ENCODE results near the gene ZNF33A.
"Not testable (repeated sequence)": the region's sequence is repeated elsewhere in the genome, so short reads cannot be mapped to it uniquely, and the experiment has no call there.

The ZNF33A gene

DNA sequence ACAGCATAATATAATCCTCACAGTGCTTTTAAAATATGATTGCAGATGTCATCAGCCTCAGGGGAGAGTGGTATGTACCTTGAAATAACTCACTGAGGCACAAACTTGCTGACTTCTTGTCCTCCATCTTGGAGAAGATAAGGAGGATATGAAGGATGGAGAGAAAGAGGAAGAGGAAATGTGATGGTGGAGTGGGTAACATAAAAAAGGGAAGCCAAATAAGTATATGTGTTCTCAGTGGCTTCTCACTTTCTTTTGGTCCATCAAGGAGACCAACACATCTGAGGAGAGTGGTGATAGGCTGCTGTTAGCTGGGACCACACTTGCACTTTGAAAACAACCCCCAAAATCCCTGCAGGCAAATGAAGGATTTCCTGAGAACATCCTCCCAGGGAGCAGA is 62.1 kb downstream of the ZNF33A start:
- DNase-seq (ENCODE audit: low read depth): no peak
- TF ChIP-seq, protein P1, sequence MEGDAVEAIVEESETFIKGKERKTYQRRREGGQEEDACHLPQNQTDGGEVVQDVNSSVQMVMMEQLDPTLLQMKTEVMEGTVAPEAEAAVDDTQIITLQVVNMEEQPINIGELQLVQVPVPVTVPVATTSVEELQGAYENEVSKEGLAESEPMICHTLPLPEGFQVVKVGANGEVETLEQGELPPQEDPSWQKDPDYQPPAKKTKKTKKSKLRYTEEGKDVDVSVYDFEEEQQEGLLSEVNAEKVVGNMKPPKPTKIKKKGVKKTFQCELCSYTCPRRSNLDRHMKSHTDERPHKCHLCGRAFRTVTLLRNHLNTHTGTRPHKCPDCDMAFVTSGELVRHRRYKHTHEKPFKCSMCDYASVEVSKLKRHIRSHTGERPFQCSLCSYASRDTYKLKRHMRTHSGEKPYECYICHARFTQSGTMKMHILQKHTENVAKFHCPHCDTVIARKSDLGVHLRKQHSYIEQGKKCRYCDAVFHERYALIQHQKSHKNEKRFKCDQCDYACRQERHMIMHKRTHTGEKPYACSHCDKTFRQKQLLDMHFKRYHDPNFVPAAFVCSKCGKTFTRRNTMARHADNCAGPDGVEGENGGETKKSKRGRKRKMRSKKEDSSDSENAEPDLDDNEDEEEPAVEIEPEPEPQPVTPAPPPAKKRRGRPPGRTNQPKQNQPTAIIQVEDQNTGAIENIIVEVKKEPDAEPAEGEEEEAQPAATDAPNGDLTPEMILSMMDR (IDR thresholded peaks at IDR 0.05; ENCODE audit: low read depth, low read length, missing control alignments): no peak
- no peak overlapping the region for H3K4me3 ChIP-seq (ENCODE audit: low read depth, low read length)

DNA sequence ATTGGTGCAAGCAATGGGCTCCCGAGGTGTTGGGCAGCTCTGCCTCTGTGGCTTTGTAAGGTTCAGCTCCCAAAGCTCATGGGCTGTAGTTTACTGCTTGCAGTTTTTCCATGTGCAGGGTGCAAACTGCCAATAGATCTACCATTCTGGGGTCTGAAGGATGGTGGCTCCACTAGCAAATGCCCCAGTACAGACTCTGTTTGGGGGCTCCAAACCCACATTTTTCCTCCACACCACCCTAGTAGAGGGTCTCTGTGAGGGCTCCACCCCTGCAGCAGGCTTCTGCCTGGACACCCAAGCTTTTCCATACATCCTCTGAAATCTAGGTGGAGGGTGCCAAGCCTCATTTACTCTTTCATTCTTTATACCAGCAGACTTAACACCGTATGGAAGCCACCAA is 66.2 kb downstream of the ZNF33A start:
- TF ChIP-seq, protein P1 (IDR thresholded peaks at IDR 0.05; ENCODE audit: low read depth, low read length, missing control alignments): no peak

DNA sequence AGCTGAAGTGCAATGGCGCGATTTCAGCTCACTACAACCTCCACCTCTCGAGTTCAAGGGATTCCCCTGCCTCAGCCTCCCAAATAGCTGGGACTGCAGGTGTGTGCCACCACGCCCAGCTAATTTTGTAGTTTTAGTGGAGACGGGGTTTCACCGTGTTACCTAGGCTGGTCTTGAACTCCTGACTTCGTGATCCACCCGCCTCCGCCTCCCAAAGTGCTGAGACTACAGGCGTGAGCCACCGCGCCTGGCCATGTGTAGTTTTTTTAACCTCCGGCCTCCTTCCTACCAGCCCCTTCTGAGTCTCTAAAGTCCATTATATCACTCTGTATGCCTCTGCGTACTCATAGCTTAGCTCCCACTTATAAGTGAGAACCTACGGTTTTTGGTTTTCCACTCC is 82.8 kb downstream of the ZNF33A start:
- not testable (repeated sequence) for H3K4me3 ChIP-seq (ENCODE audit: low read depth, low read length); DNase-seq (ENCODE audit: low read depth)

More for the DNA sequence above, 66.2 kb downstream of the ZNF33A start:
- H3K4me3 ChIP-seq (ENCODE audit: low read depth, low read length): no peak overlapping the region
- no peak for DNase-seq (ENCODE audit: low read depth)

DNA sequence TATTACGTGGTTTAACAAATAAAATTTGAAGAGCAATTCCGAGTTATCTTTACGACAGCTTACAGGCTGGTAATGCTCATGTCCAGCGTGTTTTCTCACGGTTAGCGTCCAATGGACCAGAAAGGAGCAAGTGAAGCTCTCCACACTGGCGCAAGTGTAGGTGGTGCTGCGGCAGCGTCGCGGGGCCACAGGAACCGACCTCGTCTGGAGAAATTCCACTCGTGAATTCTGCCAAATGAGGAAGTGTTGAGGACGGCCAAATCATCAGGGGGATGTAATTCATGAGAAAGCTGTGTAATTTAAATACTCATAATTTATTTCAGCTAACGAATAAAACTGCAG is 83.3 kb downstream of the ZNF33A start:
- no peak for DNase-seq (ENCODE audit: low read depth)
- TF ChIP-seq, protein P1 (IDR thresholded peaks at IDR 0.05; ENCODE audit: low read depth, low read length, missing control alignments): no peak
- H3K4me3 ChIP-seq (ENCODE audit: low read depth, low read length): peak overlapping the region; percentile 91

DNA sequence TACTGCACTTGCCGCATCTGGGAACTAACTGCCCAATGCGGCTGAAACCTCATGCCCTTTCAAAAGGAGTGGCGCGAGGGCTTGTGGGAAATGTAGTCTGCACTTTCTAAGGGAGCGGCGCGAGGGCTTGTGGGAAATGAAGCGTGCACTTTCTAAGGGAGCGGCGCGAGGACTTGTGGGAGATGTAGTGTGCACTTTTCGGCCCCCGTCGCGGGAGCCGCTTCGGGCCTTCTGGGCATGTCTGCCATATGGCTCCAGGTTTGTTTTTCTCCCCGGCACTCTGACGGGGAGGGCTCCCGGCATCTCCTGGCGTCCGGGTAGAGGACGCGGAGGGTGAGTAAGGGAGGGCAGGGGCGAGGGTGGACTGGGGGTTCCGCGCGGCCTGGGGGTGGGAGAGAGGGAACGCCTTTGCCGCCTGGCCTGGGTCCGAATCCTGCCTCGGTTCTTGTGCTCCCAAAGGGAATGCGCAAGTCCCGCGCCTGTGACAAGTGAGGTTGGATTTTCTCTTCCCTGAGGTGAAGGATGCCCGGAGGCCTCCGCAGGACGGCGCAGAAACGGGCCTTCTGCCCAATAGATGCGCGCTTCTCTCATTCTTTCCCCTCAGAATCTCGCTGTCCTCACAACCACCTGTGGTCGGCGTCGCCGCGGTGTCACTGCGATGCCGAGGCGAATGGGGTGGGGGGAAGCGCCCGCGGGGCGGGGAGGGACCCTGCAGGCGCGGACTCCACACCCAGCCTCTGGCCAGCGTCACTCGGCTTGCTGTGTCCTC is 83.9 kb downstream of the ZNF33A start, which contains the start of gene ZNF37A:
Gene ZNF37A, plus strand, starts transcription at position 180 of the 769 bp plus-strand sequence. CDS start 2,281 bp downstream, outside the sequence.
- peak within 1 kb of the TSS; percentile 91 for H3K4me3 ChIP-seq (ENCODE audit: low read depth, low read length)
- TF ChIP-seq, protein P1 (IDR thresholded peaks at IDR 0.05; ENCODE audit: low read depth, low read length, missing control alignments): no peak
- peak; percentile 94 for DNase-seq (ENCODE audit: low read depth)

DNA sequence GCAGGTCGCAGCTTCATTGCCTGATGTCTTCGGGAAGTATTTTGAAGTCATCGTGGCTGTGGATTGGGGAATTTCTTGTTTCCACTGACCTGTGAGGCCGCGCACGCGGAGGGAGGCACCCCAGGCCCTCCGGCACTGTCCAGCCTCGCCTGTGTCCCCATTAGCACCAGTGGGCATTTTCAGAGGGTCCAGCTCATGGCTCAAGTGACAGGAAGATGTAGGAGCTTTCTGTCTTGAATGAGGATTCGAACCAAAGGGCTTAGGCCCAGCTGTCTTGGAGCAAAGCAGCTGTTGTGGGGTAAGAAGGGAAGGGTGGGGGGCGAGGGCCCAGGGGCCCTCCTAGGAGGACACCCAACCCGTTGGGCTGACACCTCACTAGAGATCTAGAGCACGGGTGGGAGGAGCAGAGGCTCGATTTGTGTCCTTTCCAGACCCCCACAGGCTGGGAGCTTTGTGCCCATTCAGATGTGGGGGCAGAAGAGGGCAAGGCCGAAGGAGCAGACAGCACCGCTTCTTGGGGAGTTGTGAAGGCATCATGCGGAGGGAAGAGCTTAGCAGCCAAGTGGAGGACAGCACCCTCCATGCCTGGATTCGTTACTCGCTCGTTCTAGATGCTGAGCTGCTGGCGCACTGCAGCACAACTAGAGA is 84.6 kb downstream of the ZNF33A start:
- DNase-seq (ENCODE audit: low read depth): no peak
- TF ChIP-seq, protein P1 (IDR thresholded peaks at IDR 0.05; ENCODE audit: low read depth, low read length, missing control alignments): no peak
- peak overlapping the region; percentile 91 for H3K4me3 ChIP-seq (ENCODE audit: low read depth, low read length)

DNA sequence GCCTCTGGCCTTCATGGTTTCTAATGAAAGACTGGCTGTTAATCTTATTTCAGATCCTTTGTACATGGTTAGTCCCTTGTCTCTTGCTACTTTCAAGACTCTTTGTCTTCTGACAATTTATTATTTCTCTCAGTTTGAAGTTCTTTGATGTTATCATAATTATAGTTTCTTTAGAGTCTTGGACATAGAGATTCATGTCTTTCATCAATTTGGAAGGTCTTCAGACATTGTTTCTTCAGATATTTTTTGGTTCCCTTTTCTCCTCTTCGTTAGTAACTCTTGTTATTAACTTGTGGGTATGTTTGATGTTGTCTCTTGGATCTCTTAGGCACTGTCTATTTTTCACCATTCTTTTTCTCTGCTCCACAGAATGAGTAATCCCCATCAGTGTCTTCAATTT is 92.4 kb downstream of the ZNF33A start:
- no peak overlapping the region for H3K4me3 ChIP-seq (ENCODE audit: low read depth, low read length)
- TF ChIP-seq, protein P1 (IDR thresholded peaks at IDR 0.05; ENCODE audit: low read depth, low read length, missing control alignments): no peak
- no peak for DNase-seq (ENCODE audit: low read depth)
